D721Med (cell line): ENCODE results near the gene RFX3.

Experiments used
- DNase-seq: peaks from one replicate; pipeline ENCODE4 v3.0.0; 2011; ENCODE audit warnings: low spot score; ENCODE audit not compliant: insufficient read length
- FAIRE-seq: peaks from 2 replicates; lab custom pipeline; 2011; peaks lifted over from hg19 to GRCh38; lab: Jason Lieb, UNC
- TF ChIP-seq, protein P1 (sequence below): IDR thresholded peaks from 2 replicates; pipeline ENCODE4 v1.5.1; 2012; ENCODE audit warnings: mild to moderate bottlenecking, control low read depth; ENCODE audit not compliant: insufficient read depth; ENCODE audit errors: missing control alignments

Gene RFX3

DNA sequence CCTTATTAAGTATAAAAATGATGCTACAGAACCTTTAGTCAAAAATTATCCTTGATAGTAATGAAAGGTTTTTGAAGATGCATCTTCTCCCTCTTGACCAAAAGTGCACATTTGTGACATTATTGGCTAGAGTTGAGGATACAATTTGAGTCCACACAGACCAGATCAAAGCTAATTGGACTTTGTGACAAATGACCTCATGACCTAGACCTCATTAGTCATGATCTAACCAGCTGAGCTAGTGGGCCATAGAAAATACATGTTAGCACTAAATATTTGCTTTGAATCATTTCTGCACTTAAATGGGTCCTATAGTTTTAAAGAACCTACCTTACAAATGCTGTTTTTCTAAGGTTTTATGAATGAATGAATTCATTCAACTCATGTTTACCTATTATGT, 182.1 kb downstream of the RFX3 start:
- TF ChIP-seq, protein P1, sequence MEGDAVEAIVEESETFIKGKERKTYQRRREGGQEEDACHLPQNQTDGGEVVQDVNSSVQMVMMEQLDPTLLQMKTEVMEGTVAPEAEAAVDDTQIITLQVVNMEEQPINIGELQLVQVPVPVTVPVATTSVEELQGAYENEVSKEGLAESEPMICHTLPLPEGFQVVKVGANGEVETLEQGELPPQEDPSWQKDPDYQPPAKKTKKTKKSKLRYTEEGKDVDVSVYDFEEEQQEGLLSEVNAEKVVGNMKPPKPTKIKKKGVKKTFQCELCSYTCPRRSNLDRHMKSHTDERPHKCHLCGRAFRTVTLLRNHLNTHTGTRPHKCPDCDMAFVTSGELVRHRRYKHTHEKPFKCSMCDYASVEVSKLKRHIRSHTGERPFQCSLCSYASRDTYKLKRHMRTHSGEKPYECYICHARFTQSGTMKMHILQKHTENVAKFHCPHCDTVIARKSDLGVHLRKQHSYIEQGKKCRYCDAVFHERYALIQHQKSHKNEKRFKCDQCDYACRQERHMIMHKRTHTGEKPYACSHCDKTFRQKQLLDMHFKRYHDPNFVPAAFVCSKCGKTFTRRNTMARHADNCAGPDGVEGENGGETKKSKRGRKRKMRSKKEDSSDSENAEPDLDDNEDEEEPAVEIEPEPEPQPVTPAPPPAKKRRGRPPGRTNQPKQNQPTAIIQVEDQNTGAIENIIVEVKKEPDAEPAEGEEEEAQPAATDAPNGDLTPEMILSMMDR = no peak
- FAIRE-seq (no peak), DNase-seq (no peak)

DNA sequence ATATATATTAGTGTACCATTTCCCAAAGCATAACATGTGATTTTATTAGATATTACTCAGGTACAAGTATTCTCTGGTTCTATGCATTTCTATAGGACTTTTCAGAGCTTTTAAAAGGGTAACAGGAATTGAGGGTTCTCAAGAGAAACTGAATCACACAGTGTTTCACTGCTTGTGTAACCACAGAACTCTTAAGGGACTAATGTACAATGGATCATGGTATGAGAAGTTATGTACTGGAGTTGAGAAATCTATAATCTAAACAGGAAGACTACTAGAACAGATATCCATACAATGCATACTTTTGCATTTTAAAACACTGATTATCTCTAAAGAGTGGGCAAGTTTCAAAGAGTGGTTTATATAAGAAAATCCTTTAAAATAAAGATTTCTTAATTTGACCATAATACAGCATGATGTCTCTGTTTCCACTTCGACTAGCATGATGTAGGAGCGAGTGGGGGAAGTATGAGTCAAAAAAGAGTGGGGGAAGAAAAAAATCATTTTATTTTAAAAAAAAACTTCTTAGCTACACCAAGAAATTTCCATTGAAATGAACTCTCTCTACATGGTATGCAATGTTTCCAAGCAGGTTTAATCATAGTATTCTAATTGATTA, 183.5 kb downstream of the RFX3 start:
- TF ChIP-seq, protein P1 = no peak
- no peak for FAIRE-seq
- no peak for DNase-seq

DNA sequence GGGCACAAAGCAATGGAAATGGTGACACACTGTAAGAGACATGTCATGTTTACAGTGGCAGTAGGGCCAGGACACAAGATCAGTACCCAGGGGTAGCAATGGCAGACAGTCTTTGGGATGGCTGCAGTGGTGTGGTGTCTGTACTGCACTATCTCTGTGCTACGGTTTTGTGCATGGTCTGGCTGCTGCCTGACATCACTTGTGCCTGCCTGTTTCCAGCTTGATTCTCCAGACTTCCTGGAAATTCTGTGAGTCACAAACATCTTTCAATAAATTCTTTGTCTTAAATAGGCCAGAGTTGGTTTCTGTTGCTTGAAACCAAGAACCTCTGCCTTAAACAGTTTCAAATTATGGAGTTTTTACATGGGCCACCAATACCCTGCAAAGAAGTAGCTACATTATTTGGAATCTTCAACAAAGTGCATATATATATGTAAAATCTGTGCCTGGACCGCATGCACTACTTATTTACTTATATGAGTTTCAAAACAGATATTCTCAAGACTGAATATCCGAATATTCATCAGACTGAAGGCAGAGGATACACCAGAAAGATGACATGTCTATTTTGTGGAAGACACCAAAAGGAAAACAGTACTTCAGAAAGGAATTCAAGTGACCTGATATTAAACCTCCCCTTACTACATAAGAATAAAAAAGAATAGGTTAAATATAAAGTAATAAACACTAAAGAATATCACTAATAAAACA, 188.1 kb downstream of the RFX3 start:
- FAIRE-seq (no peak), DNase-seq (no peak)
- TF ChIP-seq, protein P1 = no peak

DNA sequence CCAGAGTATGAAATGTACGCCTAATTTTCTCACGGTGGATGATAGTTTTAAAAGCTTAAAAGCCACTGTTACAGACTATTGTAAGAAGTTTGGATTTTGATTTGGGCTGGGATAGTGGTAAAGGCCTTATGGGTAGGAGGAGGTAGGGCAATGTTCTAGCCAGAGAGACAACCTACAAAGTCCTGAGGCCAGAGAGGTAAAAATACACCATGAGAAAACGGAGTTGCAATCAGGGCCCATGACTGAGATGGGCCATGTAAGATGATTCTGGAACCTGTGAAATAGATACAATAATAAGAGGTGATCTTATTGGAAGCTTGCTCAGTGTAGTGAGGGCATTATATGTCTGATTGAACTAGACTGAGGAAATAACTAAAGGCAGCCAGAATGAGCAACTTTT, 188.8 kb downstream of the RFX3 start:
- DNase-seq (no peak), FAIRE-seq (no peak)
- TF ChIP-seq, protein P1 = no peak

DNA sequence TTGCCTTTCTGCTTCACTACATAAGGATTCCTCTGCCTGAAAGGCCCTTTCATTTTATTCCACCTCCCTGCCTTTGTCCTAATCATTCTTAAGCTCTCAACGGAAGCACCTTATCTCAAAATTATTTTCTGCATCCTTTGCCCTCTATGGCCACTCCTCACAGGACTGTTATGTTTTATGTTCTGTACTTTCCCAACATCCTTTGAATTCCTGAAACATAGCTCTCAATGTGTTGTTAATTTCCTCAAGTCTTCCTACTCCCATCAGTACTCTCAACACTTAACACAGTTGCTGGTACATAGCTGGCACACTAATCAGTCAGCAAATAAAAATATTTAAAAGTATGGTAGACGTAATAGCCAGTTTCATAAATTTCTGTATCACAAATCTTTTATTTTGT, 193.0 kb downstream of the RFX3 start:
- TF ChIP-seq, protein P1 = no peak
- DNase-seq = no peak
- no peak for FAIRE-seq

DNA sequence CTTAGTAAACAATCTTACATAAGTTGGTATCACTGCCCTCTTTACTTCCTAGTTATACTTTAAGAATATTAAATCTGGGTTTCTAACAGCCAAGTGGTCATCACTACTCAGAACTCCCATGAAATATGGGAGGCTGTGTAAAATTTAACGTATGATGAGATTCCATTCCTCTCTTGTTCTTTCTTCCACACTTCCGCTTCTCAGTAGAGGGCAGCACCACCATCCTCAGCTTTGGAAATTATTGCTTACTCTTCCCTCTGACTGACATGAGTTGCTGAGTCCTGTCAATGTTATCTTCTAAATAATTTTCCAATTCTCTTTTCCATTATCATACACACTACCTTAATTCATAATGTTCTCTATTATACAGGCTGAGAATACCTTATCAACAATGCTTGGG, 194.0 kb downstream of the RFX3 start:
- TF ChIP-seq, protein P1 = peak; percentile 8
- no peak for DNase-seq
- no peak for FAIRE-seq
